Measurements from ENCODE around the gene HLA-C.
"Not testable (repeated sequence)": the region's sequence is repeated elsewhere in the genome, so short reads cannot be mapped to it uniquely, and the experiment has no call there.

Gene HLA-C

GRCh38 chr6:31271641-31272357 lies at the start of gene HLA-C:
Gene HLA-C (minus strand): TSS chr6:31272092. CDS start chr6:31272071, 21 bp downstream.
- peak; percentile 85 for DNase-seq (ENCODE audit: low read depth)

- DNase-seq (ENCODE audit: low read depth) = no peak
Measured at GRCh38 chr6:31321005-31321707, 49.3 kb upstream of the HLA-C start.

- DNase-seq (ENCODE audit: low read depth) = no peak
Measured at GRCh38 chr6:31317036-31317435, 45.1 kb upstream of the HLA-C start.

- no peak for DNase-seq (ENCODE audit: low read depth)
Measured at GRCh38 chr6:31309641-31310040, 37.7 kb upstream of the HLA-C start.

- DNase-seq (ENCODE audit: low read depth) = no peak
Measured at GRCh38 chr6:31308845-31309175, 36.9 kb upstream of the HLA-C start.

GRCh38 chr6:31308050-31308844 lies 36.4 kb upstream of the HLA-C start:
- peak; percentile 33 for DNase-seq (ENCODE audit: low read depth)

GRCh38 chr6:31307669-31308049 lies 35.8 kb upstream of the HLA-C start:
- no peak for DNase-seq (ENCODE audit: low read depth)

GRCh38 chr6:31305703-31306219 lies 33.9 kb upstream of the HLA-C start:
- DNase-seq (ENCODE audit: low read depth) = no peak

- DNase-seq (ENCODE audit: low read depth) = no peak
Measured at GRCh38 chr6:31304683-31305082, 32.8 kb upstream of the HLA-C start.

- no peak for DNase-seq (ENCODE audit: low read depth)
Measured at GRCh38 chr6:31300797-31301196, 28.9 kb upstream of the HLA-C start.

GRCh38 chr6:31299947-31300346 lies 28.1 kb upstream of the HLA-C start:
- no peak for DNase-seq (ENCODE audit: low read depth)

GRCh38 chr6:31299511-31299910 lies 27.6 kb upstream of the HLA-C start:
- no peak for DNase-seq (ENCODE audit: low read depth)

GRCh38 chr6:31294056-31294455 lies 22.2 kb upstream of the HLA-C start:
- DNase-seq (ENCODE audit: low read depth) = no peak

GRCh38 chr6:31293343-31293742 lies 21.5 kb upstream of the HLA-C start:
- DNase-seq (ENCODE audit: low read depth) = no peak

GRCh38 chr6:31289788-31290187 lies 17.9 kb upstream of the HLA-C start:
- no peak for DNase-seq (ENCODE audit: low read depth)

GRCh38 chr6:31287619-31288018 lies 15.7 kb upstream of the HLA-C start:
- DNase-seq (ENCODE audit: low read depth) = no peak

- DNase-seq (ENCODE audit: low read depth) = no peak
Measured at GRCh38 chr6:31285982-31286381, 14.1 kb upstream of the HLA-C start.

GRCh38 chr6:31285486-31285885 lies 13.6 kb upstream of the HLA-C start:
- DNase-seq (ENCODE audit: low read depth) = no peak

GRCh38 chr6:31279647-31280046 lies 7.8 kb upstream of the HLA-C start:
- not testable (repeated sequence) for DNase-seq (ENCODE audit: low read depth)

GRCh38 chr6:31272836-31273626 lies 1.1 kb upstream of the HLA-C start:
- no peak for DNase-seq (ENCODE audit: low read depth)

- no peak for DNase-seq (ENCODE audit: low read depth)
Measured at GRCh38 chr6:31272436-31272835, 544 bp upstream of the HLA-C start.
